ENCODE results near the gene PKDCC.

GRCh38 chr2:42101206-42102023, 53.6 kb downstream of the PKDCC start:
- TF ChIP-seq CTCF (IDR thresholded peaks at IDR 0.05) (no peak), TCF7L2 (IDR thresholded peaks at IDR 0.05; ENCODE audit: low read depth, low read length) (no peak)

All from Panc1 (cell line).